ENCODE data around the gene TRAPPC3.

TRAPPC3 gene

DNA sequence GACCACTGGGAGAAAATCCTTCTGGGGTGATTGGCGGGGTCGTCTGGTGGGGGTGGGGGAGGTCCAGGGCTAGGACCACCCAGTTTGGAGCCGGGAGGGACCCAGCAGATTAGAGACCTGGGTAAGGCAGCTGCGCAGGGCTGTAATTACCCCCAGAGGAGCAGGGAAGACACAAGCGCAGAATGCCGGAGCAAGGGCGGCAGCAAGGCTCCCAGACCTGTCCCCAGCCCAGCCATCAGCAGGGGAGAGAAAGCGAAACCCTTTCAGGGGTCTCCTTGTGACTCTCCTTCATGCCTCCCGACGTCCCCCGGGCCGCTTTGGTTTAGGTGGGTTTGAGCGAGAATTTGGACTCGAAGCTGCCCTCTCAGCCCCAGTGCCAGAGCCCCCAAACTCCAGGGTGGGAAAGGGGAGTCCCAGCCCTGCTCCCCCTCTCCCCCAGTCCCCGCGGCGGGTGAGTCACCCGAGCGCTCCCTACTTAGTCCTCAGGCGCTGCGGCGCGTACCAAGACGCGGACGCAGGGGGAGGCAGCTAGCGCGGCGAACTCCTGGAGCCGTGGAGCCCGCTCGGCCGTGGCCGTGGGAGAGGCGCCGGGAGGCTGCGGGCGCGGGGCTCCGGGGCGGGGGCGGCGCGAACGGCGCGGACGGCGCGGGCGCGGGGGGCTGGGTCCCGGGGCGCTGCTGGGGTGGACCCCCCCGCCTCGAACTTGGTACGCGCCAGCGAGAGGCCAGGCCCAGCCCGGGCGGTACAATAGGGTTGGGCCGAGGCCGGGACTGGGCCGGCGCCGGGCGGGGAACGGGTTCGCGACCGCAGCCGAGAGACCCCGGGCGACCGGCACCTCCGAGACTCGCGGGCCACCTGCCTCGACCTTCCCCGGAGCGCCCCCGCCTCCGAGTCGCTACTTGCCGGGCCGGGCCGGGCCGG is 6.4 kb upstream of the TRAPPC3 start, which contains the start of gene MAP7D1 (continued):
- TF ChIP-seq PBX3 (CRISPR knock-in tag; IDR thresholded peaks at IDR 0.05) = 0 out of 2 replicates have a peak, but pooled peaks have one; percentile 16
- no peak for TF ChIP-seq ZNF518A (tag by site-specific recombination; conservative IDR thresholded peaks at IDR 0.05; ENCODE audit: low read depth)
- TF ChIP-seq, protein P1, sequence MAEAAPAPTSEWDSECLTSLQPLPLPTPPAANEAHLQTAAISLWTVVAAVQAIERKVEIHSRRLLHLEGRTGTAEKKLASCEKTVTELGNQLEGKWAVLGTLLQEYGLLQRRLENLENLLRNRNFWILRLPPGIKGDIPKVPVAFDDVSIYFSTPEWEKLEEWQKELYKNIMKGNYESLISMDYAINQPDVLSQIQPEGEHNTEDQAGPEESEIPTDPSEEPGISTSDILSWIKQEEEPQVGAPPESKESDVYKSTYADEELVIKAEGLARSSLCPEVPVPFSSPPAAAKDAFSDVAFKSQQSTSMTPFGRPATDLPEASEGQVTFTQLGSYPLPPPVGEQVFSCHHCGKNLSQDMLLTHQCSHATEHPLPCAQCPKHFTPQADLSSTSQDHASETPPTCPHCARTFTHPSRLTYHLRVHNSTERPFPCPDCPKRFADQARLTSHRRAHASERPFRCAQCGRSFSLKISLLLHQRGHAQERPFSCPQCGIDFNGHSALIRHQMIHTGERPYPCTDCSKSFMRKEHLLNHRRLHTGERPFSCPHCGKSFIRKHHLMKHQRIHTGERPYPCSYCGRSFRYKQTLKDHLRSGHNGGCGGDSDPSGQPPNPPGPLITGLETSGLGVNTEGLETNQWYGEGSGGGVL (tag by site-specific recombination; IDR thresholded peaks at IDR 0.05) = peak; percentile 56; the same call in 1 of the 2 replicates
- TF ChIP-seq SALL2 (tag by site-specific recombination; IDR thresholded peaks at IDR 0.05; ENCODE audit: borderline replicate concordance) = no peak
- TF ChIP-seq ZNF561 (tag by site-specific recombination; IDR thresholded peaks at IDR 0.05; ENCODE audit: borderline replicate concordance) = no peak; the same call in 1 of the 2 replicates
- TF ChIP-seq ZBTB7A (tag by site-specific recombination; IDR thresholded peaks at IDR 0.05; ENCODE audit: low read depth) = peak; percentile 90
- TF ChIP-seq, protein P2, sequence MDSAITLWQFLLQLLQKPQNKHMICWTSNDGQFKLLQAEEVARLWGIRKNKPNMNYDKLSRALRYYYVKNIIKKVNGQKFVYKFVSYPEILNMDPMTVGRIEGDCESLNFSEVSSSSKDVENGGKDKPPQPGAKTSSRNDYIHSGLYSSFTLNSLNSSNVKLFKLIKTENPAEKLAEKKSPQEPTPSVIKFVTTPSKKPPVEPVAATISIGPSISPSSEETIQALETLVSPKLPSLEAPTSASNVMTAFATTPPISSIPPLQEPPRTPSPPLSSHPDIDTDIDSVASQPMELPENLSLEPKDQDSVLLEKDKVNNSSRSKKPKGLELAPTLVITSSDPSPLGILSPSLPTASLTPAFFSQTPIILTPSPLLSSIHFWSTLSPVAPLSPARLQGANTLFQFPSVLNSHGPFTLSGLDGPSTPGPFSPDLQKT (IDR thresholded peaks at IDR 0.05; ENCODE audit: borderline replicate concordance, low read depth, low read length) = no peak
- TF ChIP-seq, protein P3, sequence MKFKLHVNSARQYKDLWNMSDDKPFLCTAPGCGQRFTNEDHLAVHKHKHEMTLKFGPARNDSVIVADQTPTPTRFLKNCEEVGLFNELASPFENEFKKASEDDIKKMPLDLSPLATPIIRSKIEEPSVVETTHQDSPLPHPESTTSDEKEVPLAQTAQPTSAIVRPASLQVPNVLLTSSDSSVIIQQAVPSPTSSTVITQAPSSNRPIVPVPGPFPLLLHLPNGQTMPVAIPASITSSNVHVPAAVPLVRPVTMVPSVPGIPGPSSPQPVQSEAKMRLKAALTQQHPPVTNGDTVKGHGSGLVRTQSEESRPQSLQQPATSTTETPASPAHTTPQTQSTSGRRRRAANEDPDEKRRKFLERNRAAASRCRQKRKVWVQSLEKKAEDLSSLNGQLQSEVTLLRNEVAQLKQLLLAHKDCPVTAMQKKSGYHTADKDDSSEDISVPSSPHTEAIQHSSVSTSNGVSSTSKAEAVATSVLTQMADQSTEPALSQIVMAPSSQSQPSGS (tag by site-specific recombination; IDR thresholded peaks at IDR 0.05; ENCODE audit: low read depth) = no peak
- no peak for TF ChIP-seq ZBTB6 (tag by site-specific recombination; IDR thresholded peaks at IDR 0.05)
- TF ChIP-seq ZXDB (tag by site-specific recombination; IDR thresholded peaks at IDR 0.05) = no peak
- TF ChIP-seq SCRT2 (tag by site-specific recombination; IDR thresholded peaks at IDR 0.05) = no peak
- TF ChIP-seq ZNF521 (tag by site-specific recombination; IDR thresholded peaks at IDR 0.05) = no peak
- no peak for TF ChIP-seq ZNF23 (tag by site-specific recombination; IDR thresholded peaks at IDR 0.05; ENCODE audit: borderline replicate concordance)
- no peak for TF ChIP-seq HOXD13 (CRISPR knock-in tag; IDR thresholded peaks at IDR 0.05; ENCODE audit: borderline replicate concordance)
- TF ChIP-seq ZNF148 (tag by site-specific recombination; IDR thresholded peaks at IDR 0.05; ENCODE audit: borderline replicate concordance) = no peak
- TF ChIP-seq ZNF214 (tag by site-specific recombination; IDR thresholded peaks at IDR 0.05; ENCODE audit: borderline replicate concordance) = no peak
- TF ChIP-seq WT1 (tag by site-specific recombination; IDR thresholded peaks at IDR 0.05) = peak; percentile 62; the same call in 1 of the 2 replicates
- TF ChIP-seq, protein P4, sequence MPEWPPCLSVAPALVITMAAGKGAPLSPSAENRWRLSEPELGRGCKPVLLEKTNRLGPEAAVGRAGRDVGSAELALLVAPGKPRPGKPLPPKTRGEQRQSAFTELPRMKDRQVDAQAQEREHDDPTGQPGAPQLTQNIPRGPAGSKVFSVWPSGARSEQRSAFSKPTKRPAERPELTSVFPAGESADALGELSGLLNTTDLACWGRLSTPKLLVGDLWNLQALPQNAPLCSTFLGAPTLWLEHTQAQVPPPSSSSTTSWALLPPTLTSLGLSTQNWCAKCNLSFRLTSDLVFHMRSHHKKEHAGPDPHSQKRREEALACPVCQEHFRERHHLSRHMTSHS (tag by site-specific recombination; IDR thresholded peaks at IDR 0.05) = no peak
- TF ChIP-seq ZNF596 (tag by site-specific recombination; IDR thresholded peaks at IDR 0.05) = no peak
